NT2/D1 (cell line): Measurements from ENCODE around the gene CCDC172.

Experiments used
- DNase-seq: peaks from one replicate; pipeline ENCODE4 v3.0.0-alpha.2; 2011; ENCODE audit warnings: low read depth, low spot score
- H3K27me3 ChIP-seq: 2 replicates; pipeline ENCODE4 v1.6.0; 2011; ENCODE audit warnings: mild to moderate bottlenecking; ENCODE audit not compliant: insufficient read length, insufficient read depth
- H3K36me3 ChIP-seq: 2 replicates; pipeline ENCODE4 v1.6.1; 2011; ENCODE audit warnings: mild to moderate bottlenecking, low read length, mixed read lengths; ENCODE audit not compliant: insufficient read depth, insufficient read length
- H3K4me1 ChIP-seq: 2 replicates; pipeline ENCODE4 v1.5.1; 2011; ENCODE audit not compliant: insufficient read depth, insufficient read length
- H3K4me3 ChIP-seq: 2 replicates; pipeline ENCODE4 v1.5.1; 2011; ENCODE audit warnings: low read depth; ENCODE audit not compliant: insufficient read length
- H3K9ac ChIP-seq: 2 replicates; pipeline ENCODE4 v1.6.0; 2011; ENCODE audit warnings: low read depth; ENCODE audit not compliant: insufficient read length
- H3K9me3 ChIP-seq: 2 replicates; pipeline ENCODE4 v1.5.1; 2011; ENCODE audit warnings: mild to moderate bottlenecking, low read length; ENCODE audit not compliant: insufficient read depth
- SUZ12 ChIP-seq: IDR thresholded peaks from 2 replicates; pipeline ENCODE4 v1.6.1; 2011; ENCODE audit not compliant: insufficient read length, insufficient read depth; ENCODE audit errors: extremely low read depth
- YY1 ChIP-seq: IDR thresholded peaks from 2 replicates; pipeline ENCODE4 v1.6.1; 2011; ENCODE audit not compliant: insufficient read length, insufficient read depth
- ZNF274 ChIP-seq: IDR thresholded peaks from 2 replicates; pipeline ENCODE4 v1.6.1; 2011; ENCODE audit warnings: mild to moderate bottlenecking, low read depth, low read length

Gene CCDC172

DNA sequence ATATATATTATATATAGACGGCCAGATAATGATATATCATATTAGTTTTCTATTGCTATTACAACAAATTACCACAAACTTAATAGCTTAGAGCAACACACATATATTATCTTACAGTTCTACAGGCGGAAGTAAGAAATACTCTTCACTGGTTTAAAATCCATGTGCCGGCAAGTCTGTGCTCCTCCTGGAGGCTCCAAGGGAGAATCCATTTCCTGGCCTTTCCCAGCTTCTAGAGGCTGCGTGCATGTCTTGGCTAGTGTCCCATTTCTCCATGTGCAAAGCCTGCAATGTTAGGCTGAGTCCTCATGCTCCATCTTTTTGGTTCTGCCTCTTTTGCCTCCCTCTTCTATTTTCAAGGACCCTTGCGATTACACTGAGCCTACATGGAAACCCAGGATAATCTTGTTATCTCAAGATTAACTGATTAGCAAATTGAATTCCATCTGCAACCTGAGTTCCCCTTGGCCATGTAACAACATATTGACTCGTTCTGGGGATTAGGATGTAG lies 79.5 kb downstream of the CCDC172 start:
- TF ChIP-seq SUZ12 (no peak), YY1 (no peak), ZNF274 (no peak)
- no peaks in the 10 kb centered on the region for H3K27me3 ChIP-seq
- H3K9me3 ChIP-seq, result no peaks in the 10 kb centered on the region
- H3K4me3 ChIP-seq, result no peak overlapping the region
- no peaks in the 10 kb centered on the region for H3K4me1 ChIP-seq
- H3K36me3 ChIP-seq, result no peaks in the 10 kb centered on the region
- H3K9ac ChIP-seq, result no peak overlapping the region
- DNase-seq, result no peak

DNA sequence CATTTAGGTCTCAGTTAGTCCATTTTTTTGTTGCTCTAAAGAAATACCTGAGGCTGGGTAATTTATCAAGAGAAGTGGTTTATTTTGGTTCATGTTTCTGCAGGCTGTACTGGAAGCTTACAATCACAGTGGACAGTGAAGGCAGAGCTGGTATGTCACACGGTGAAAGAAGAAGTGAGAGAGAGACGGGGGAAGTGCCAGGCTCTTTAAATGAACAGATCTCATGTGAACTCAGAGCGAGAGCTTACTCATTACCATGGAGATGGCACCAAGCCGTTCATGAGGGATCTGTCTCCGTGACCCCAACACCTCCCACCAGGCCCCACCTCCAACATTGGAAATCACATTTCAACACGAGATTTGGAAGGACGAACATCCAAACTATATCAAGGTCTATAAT lies 84.5 kb downstream of the CCDC172 start:
- no peak overlapping the region for H3K4me3 ChIP-seq
- no peak for DNase-seq
- H3K9me3 ChIP-seq, result no peaks in the 10 kb centered on the region
- TF ChIP-seq SUZ12 (no peak), ZNF274 (no peak), YY1 (no peak)
- H3K27me3 ChIP-seq, result no peaks in the 10 kb centered on the region
- no peaks in the 10 kb centered on the region for H3K36me3 ChIP-seq
- H3K4me1 ChIP-seq, result no peaks in the 10 kb centered on the region
- H3K9ac ChIP-seq, result no peak overlapping the region

DNA sequence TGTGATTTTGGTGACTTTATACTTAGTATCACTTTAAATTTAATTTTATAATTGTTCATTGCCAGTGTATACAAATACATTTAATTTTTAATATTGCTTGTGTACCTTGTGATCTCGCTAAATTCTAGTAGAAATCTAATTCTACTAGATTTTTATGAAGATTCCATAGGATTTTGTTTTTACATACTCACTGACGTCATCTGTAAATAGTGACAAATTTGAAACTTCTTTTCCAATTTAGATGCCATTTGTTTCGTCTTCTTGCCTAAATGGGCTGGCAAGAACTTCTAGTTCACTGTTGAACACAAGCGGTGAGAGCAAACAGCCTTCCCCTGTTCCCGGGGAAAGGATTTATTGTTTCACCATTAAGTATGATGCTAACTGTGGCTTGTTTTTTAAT lies 86.1 kb downstream of the CCDC172 start:
- Histone ChIP-seq H3K9ac (no peak overlapping the region), H3K36me3 (no peaks in the 10 kb centered on the region), H3K4me1 (no peaks in the 10 kb centered on the region), H3K27me3 (no peaks in the 10 kb centered on the region), H3K4me3 (no peak overlapping the region), H3K9me3 (no peaks in the 10 kb centered on the region)
- TF ChIP-seq YY1 (no peak), SUZ12 (no peak), ZNF274 (no peak)
- no peak for DNase-seq

DNA sequence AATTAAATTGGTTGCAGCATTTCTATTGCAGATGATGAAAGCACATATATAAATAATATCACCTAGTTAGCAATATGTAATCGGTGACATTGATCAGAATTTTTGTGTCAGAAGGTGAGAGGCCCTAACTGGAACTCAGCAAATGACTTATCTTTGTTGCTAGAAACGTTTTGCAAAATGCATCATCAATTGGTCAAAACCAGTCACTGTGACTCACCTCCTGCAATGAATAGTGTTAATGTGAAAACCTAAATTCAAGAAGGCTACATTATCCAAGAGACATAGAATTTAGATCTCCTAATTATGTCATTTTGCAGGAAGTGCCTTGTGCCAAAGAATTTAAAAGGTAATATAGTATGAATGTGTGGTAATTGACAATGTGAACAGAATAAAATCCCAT lies 93.6 kb downstream of the CCDC172 start:
- Histone ChIP-seq H3K9ac (no peak overlapping the region), H3K4me1 (no peaks in the 10 kb centered on the region), H3K4me3 (no peak overlapping the region), H3K27me3 (no peaks in the 10 kb centered on the region), H3K36me3 (no peaks in the 10 kb centered on the region), H3K9me3 (no peaks in the 10 kb centered on the region)
- no peak for TF ChIP-seq YY1
- no peak for DNase-seq

DNA sequence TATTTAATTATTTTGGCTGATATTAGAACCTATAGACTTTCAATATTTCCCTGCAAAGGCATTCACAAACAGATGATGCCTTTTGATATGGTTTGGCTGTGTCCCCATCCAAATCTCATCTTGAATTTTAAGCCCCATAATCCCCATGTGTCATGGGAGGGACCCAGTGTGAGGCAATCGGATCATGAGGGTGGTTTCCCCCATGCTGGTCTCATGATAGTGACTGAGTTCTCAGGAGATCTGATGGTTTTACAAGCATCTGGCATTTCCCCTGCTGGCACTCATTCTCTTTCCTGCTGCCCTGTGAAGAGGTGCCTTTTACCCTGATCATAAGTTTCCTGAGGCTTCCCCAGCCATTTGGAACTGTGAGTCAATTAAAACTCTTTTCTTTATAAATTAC lies 94.1 kb downstream of the CCDC172 start:
- DNase-seq, result no peak
- Histone ChIP-seq H3K4me1 (no peaks in the 10 kb centered on the region), H3K36me3 (no peaks in the 10 kb centered on the region), H3K27me3 (no peaks in the 10 kb centered on the region), H3K9ac (no peak overlapping the region), H3K4me3 (no peak overlapping the region), H3K9me3 (no peaks in the 10 kb centered on the region)
- TF ChIP-seq YY1 (no peak), ZNF274 (no peak), SUZ12 (no peak)

DNA sequence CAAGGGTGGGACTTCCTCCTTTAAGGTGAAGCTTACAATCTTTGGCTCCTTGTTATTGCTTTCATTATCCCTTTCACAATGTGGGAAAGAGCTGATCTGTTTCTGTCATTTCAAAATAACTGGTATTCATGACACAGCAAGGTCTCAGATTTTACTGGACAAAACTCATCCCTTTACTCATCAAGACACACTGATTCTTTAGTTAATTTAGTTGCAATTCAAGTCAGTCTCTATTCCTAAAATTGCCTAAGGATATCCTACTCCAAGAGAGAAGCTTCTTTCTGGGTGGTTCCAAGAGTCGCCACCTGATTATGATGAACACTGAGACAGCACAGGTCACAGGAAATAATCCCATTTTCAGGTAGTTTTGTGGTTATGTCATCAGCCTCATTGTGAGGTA lies 97.6 kb downstream of the CCDC172 start:
- TF ChIP-seq SUZ12, result no peak
- TF ChIP-seq ZNF274, result no peak
- no peak for TF ChIP-seq YY1
- no peaks in the 10 kb centered on the region for H3K36me3 ChIP-seq
- no peaks in the 10 kb centered on the region for H3K4me1 ChIP-seq
- no peaks in the 10 kb centered on the region for H3K27me3 ChIP-seq
- H3K9me3 ChIP-seq, result no peaks in the 10 kb centered on the region
- no peak overlapping the region for H3K4me3 ChIP-seq
- no peak overlapping the region for H3K9ac ChIP-seq
- DNase-seq, result no peak

DNA sequence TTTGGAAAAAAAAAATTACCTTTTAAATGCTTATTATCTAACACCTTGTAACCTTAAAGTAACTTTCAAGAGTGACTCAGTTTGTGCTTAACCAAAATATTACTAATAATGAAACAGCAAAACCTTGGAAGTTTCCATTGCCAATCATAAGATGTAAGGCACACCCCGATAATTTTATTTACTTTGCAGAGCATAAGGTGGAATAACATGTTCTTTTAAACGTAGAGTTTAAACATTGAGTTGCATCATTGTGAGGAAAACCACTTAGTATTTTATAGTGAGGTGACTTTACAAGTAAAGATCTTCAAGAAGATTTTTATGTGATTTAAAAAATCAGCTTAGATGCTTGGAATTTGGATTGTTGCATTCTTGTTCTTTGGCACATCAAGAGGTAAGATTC lies 103.4 kb downstream of the CCDC172 start, which contains the start of gene PNLIPRP3:
Gene PNLIPRP3 (plus strand): TSS at position 177 of the 400 bp plus-strand sequence. CDS start 166 bp downstream, at position 343.
- TF ChIP-seq YY1 (no peak), ZNF274 (no peak), SUZ12 (no peak)
- Histone ChIP-seq H3K36me3 (no peaks in the 10 kb centered on the region), H3K4me1 (no peaks in the 10 kb centered on the region), H3K9me3 (no peaks in the 10 kb centered on the region), H3K9ac (no peak within 1 kb of the TSS), H3K27me3 (no peaks in the 10 kb centered on the region), H3K4me3 (no peak within 1 kb of the TSS)
- no peak for DNase-seq
